Measurements from ENCODE around the gene SH3BGR.

Gene SH3BGR

DNA sequence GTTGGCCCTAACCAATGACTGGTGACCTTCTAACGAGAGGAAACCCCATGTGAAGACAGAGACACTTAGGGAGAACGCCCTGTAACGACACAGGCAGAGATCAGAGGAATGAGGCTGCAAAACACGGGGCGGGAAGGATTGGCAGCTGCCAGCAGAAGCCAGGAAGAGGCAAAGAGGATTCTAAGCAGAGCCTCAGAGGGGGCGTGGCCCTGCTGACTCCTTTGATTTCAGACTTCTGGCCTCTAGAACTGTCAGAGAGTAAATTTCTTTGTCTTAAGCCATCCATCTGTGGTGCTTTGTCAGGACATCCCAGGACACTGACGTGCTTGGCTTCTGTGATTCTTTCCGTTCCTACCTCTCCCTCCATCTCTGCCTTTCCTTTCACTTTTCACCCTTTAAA, 79.3 kb downstream of the SH3BGR start:
- H3K27me3 ChIP-seq (ENCODE audit: insufficient read depth, low read length, poor library complexity, severe bottlenecking), result no peaks in the 10 kb centered on the region
- no peaks in the 10 kb centered on the region for H3K4me1 ChIP-seq (ENCODE audit: insufficient read depth, low read length, poor library complexity, severe bottlenecking)
- H3K9me2 ChIP-seq (replicated peaks; ENCODE audit: low read depth, low read length), result no peaks in the 10 kb centered on the region
- H3K4me2 ChIP-seq (ENCODE audit: low read depth, low read length, poor library complexity, severe bottlenecking), result no peak overlapping the region
- no peaks in the 10 kb centered on the region for H4K20me1 ChIP-seq (ENCODE audit: insufficient read depth, low read length, poor library complexity, severe bottlenecking)
- no peaks in the 10 kb centered on the region for H3K9me3 ChIP-seq (ENCODE audit: insufficient read depth, low read depth, low read length)
- H3K4me3 ChIP-seq (ENCODE audit: low read length, poor library complexity, severe bottlenecking), result no peak overlapping the region
- H3K9ac ChIP-seq (ENCODE audit: low read depth, low read length, poor library complexity, severe bottlenecking), result no peak overlapping the region
- no peaks in the 10 kb centered on the region for H3F3A ChIP-seq (ENCODE audit: low read depth)
- TF ChIP-seq, protein P1, sequence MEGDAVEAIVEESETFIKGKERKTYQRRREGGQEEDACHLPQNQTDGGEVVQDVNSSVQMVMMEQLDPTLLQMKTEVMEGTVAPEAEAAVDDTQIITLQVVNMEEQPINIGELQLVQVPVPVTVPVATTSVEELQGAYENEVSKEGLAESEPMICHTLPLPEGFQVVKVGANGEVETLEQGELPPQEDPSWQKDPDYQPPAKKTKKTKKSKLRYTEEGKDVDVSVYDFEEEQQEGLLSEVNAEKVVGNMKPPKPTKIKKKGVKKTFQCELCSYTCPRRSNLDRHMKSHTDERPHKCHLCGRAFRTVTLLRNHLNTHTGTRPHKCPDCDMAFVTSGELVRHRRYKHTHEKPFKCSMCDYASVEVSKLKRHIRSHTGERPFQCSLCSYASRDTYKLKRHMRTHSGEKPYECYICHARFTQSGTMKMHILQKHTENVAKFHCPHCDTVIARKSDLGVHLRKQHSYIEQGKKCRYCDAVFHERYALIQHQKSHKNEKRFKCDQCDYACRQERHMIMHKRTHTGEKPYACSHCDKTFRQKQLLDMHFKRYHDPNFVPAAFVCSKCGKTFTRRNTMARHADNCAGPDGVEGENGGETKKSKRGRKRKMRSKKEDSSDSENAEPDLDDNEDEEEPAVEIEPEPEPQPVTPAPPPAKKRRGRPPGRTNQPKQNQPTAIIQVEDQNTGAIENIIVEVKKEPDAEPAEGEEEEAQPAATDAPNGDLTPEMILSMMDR (conservative IDR thresholded peaks at IDR 0.05; ENCODE audit: low read length), result no peak
- no peak for TF ChIP-seq EZH2phosphoT487 (IDR thresholded peaks at IDR 0.05; ENCODE audit: borderline replicate concordance)
- no peaks in the 10 kb centered on the region for H3K79me2 ChIP-seq (ENCODE audit: insufficient read depth, low read length)
- no peaks in the 10 kb centered on the region for H3K36me3 ChIP-seq (ENCODE audit: insufficient read depth, low read length)
- H2AFZ ChIP-seq (ENCODE audit: low read length), result no peak overlapping the region

DNA sequence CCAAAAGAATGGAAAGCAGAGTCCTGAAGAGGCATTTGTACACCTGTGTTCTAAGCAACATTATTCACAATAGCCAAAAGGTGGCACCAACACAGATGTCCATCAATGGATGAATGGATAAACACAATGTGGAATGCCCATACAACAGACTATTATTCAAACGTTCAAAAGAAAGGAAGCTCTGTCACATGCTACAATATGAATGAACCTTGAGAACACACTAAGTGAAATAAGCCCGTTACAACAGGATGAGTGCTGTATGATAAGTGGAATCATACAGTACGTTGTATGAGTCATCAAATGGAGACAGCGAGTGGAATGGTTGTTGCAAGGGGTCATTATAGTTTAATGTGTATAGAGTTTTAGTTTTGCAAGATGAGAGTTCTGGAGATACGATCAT, 80.1 kb downstream of the SH3BGR start:
- H3K4me2 ChIP-seq (ENCODE audit: low read depth, low read length, poor library complexity, severe bottlenecking), result no peak overlapping the region
- TF ChIP-seq, protein P1 (conservative IDR thresholded peaks at IDR 0.05; ENCODE audit: low read length), result no peak
- TF ChIP-seq EZH2phosphoT487 (IDR thresholded peaks at IDR 0.05; ENCODE audit: borderline replicate concordance), result no peak

DNA sequence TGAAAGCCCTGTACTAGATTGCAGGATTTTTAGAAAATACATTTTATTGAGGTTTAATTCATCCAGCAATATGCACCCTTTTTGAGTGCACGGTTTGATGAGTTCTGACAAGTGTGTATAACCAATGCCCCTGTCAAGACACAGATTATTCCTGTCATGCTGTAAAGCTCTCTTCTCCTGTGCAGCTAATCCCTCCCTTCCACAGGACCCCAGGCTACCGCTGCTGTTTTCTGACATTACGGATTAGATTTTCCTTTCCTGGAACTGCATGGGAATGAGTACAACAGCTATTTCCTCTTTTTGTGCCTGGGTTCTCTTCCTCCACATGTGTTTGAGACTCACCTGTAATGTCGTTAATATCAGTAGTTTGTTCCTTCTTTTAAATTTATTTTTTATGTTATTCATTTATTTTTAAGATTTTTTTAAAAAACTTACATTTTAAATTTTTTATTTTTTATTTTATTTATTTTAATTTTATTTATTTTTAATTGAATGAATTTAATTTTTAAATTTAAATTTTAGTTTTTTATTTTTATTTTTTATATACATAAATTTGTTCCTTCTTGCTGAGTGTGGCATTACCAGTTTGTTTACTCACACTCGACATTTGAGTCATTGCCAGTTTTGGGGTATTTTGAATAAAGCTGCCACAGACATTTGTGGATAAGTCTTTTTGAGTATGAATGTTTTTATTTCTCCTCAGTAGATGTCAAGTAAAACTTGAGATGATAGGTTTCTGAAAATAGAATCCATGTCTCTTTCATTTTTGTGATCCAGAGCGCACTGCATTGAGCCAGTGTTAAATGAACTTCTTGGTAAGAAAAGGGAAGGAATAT, 82.0 kb downstream of the SH3BGR start:
- H3K9me2 ChIP-seq (replicated peaks; ENCODE audit: low read depth, low read length), result no peaks in the 10 kb centered on the region
- no peaks in the 10 kb centered on the region for H3K9me3 ChIP-seq (ENCODE audit: insufficient read depth, low read depth, low read length)
- no peak overlapping the region for H3K4me3 ChIP-seq (ENCODE audit: low read length, poor library complexity, severe bottlenecking)
- no peaks in the 10 kb centered on the region for H4K20me1 ChIP-seq (ENCODE audit: insufficient read depth, low read length, poor library complexity, severe bottlenecking)
- H2AFZ ChIP-seq (ENCODE audit: low read length), result no peak overlapping the region
- H3K4me1 ChIP-seq (ENCODE audit: insufficient read depth, low read length, poor library complexity, severe bottlenecking), result no peaks in the 10 kb centered on the region
- H3K79me2 ChIP-seq (ENCODE audit: insufficient read depth, low read length), result no peaks in the 10 kb centered on the region
- H3K9ac ChIP-seq (ENCODE audit: low read depth, low read length, poor library complexity, severe bottlenecking), result no peak overlapping the region
- no peak for TF ChIP-seq EZH2phosphoT487 (IDR thresholded peaks at IDR 0.05; ENCODE audit: borderline replicate concordance)
- TF ChIP-seq, protein P1 (conservative IDR thresholded peaks at IDR 0.05; ENCODE audit: low read length), result no peak
- H3K27me3 ChIP-seq (ENCODE audit: insufficient read depth, low read length, poor library complexity, severe bottlenecking), result no peaks in the 10 kb centered on the region
- H3F3A ChIP-seq (ENCODE audit: low read depth), result no peaks in the 10 kb centered on the region
- H3K36me3 ChIP-seq (ENCODE audit: insufficient read depth, low read length), result no peaks in the 10 kb centered on the region
- no peak overlapping the region for H3K4me2 ChIP-seq (ENCODE audit: low read depth, low read length, poor library complexity, severe bottlenecking)

More for the DNA sequence above, 80.1 kb downstream of the SH3BGR start:
- Histone ChIP-seq H2AFZ (ENCODE audit: low read length) (no peak overlapping the region), H3F3A (ENCODE audit: low read depth) (no peaks in the 10 kb centered on the region), H3K27me3 (ENCODE audit: insufficient read depth, low read length, poor library complexity, severe bottlenecking) (no peaks in the 10 kb centered on the region), H3K4me1 (ENCODE audit: insufficient read depth, low read length, poor library complexity, severe bottlenecking) (no peaks in the 10 kb centered on the region), H3K9ac (ENCODE audit: low read depth, low read length, poor library complexity, severe bottlenecking) (no peak overlapping the region), H4K20me1 (ENCODE audit: insufficient read depth, low read length, poor library complexity, severe bottlenecking) (no peaks in the 10 kb centered on the region), H3K36me3 (ENCODE audit: insufficient read depth, low read length) (no peaks in the 10 kb centered on the region), H3K79me2 (ENCODE audit: insufficient read depth, low read length) (no peaks in the 10 kb centered on the region), H3K9me2 (replicated peaks; ENCODE audit: low read depth, low read length) (no peaks in the 10 kb centered on the region), H3K9me3 (ENCODE audit: insufficient read depth, low read depth, low read length) (no peaks in the 10 kb centered on the region), H3K4me3 (ENCODE audit: low read length, poor library complexity, severe bottlenecking) (no peak overlapping the region)
